Cardiac septum (tissue), 1 donor: ENCODE results near the gene STAG1. TPM values are rescaled to one million over a fixed set of nuclear protein-coding genes. Genes with fewer than 3 reads are reported as not detected.

Source experiments
- DNase-seq: peaks from one replicate; pipeline ENCODE4 v3.0.0-alpha.2; 2020; ENCODE audit warnings: low spot score
- intact Hi-C: fragments of 100-400 bp; cut with DNase I; formaldehyde crosslinking; loops from one replicate; pipeline ENCODE4 v1.14.0; 2022
- total RNA-seq: library from RNA; stranded (reverse); fragmentation: NEBNext Ultra II Directional; extraction: Animal tissue kit (Norgen Biotek cat#: 25700); gene quantifications from one replicate; pipeline ENCODE4 v1.2.1, GENCODE V29; 2021
- donor health status: DM: no; HTN: no; CAD: no.

STAG1 gene
- total RNA-seq, 1 donor from 2014 or later = 24.0 TPM

DNA sequence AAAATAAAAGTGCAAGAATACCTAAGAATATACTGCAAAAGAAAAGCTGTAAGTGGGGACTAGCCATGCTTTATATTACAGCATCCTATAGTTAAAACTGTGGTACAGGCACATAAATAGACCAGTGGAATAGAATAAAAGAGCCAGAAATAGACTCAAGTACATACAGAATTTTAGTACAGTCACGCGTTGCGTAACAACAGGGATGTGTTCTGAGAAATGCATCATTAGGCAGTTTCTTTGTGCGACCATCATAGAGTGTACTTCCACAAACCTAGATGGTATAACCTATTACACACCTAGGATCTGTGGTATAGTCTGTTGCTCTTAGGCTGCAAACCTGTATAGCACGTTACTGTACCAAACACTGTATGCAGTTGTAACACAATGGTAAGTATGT, 440.2 kb downstream of the STAG1 start:
- intact Hi-C loops = no loop called here
- DNase-seq = no peak

DNA sequence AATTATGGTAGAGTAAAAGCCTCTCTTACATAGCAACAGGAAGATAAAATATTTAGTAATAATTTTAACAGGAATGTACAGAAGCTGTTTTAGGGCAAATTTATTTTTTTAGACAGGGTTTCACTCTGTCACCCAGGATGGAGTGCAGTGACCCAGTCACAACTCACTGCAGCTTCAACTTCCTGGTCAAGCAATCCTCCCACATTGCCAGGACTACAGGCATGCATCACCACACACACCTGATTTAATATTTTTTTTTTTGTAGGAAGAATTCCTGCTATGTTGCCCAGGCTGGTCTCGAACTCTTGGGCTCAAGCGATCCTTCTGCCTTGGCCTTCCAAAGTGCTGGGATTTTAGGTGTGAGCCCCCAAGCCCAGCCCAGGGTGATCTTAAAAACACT, 440.9 kb downstream of the STAG1 start:
- intact Hi-C loops = no loop called here
- no peak for DNase-seq

DNA sequence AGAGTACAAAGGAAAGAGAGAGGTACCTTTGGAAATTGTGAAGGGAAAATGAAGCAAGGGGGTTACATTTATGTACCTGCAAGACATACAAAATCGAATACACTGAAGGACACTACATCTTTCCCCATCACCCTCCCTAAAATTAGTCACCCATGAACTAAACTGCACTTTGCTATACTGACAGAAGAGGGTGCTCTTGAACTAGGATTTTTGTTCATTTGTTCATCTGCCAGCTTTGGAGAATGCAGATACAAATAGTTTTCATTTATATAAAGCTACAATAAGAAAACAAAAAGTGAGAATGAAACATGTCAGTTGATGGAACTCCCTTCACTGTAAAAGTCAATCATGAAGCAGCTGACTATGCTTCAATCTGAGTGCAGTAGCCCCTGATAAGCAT, 446.3 kb downstream of the STAG1 start:
- DNase-seq = no peak
- intact Hi-C loops = no loop called here

DNA sequence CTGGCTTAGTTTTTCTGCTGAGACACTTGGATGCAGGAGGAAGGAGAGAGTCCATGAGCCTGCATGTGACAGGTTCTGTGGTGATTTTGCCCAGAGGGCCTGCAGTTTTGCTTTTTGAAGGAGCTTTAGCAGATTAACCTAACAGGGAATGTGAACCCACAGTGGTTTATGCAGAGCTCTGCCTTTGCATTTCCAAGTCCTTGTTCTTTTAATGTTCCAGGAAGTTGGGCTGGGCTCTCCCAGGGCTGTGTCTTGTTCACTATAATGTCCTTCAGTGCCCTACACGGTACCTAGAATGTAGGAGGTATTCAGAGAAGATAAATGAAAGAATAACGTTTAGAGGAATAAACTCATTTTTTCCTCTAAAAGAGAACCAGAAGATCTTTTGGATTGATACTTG, 451.7 kb downstream of the STAG1 start:
- intact Hi-C loops = no loop called here
- DNase-seq = no peak

DNA sequence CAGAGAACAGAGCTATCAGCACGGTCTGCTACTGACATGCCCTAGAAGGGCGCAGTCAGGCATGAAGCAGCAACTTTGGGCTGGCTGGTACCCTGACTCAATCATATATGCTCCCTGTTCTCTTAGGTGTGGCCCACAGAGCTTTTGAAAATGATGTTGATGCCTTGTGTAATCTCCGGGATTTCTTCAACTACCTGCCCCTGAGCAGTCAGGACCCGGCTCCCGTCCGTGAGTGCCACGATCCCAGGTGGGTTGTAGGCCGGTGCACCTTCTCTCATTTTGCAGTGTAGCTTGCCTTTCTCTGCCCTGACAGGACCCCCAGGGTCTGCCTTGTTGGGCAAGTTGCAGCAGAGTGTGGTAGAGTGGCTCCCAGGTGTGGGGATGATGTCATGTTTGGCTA, 454.4 kb downstream of the STAG1 start:
- DNase-seq = no peak
- intact Hi-C loops = no loop called here

DNA sequence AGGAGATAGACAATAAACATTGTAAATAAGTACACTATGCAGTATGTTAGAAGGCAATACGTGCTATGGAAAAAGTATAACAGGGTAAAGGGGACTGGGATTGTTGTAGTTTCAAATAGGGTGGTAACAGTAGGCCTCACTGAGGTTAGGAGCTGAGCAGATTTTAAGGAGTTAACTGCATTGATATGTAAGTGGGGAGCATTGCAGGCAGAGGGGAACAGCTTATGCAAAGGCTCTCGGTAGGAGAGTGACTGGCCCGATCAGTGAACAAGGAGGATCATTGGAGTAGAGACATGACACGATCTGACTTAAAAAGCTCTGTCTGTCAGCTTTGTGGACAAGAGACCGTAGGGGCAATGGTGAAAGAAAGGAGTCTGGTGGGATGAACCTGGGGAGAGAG, 455.2 kb downstream of the STAG1 start:
- intact Hi-C loops = no loop called here
- DNase-seq = no peak

DNA sequence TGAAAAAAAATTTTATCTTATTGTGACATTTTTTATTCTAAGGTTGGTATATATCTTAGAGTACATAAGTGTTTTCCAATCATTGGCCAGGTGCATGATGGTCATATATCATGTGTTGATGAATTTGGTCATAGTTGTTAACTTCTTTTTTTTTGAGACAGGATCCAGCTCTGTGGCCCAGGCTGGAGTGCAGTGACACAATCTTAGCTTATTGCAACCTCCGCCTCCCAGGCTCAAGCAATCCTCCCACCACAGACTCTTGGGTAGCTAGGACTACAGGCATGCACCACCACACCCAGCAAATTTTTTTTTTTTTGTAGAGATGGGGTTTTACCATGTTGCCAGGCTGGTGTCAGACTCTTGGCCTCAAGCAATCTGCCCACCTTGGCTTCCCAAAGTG, 458.0 kb downstream of the STAG1 start:
- intact Hi-C loops = no loop called here
- no peak for DNase-seq

DNA sequence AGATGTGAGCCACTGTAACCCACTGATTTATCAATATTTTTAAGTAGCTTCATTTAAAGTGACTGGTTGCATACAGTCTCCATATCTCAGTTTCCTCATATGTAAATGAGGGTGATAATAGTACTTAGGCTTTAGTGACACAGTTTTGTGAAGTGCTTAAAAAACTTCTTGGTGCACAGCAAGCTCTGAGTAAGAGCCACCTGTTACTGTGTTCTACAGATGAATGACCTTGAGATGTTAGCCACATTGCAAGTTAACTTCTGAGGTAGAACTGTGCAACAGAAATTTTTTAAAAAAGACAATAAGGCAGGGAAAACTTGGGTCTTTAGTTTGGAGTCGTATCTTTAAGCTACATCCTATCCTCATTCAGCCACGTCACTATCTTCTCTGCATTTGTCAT, 458.9 kb downstream of the STAG1 start:
- intact Hi-C loops = no loop called here
- no peak for DNase-seq

DNA sequence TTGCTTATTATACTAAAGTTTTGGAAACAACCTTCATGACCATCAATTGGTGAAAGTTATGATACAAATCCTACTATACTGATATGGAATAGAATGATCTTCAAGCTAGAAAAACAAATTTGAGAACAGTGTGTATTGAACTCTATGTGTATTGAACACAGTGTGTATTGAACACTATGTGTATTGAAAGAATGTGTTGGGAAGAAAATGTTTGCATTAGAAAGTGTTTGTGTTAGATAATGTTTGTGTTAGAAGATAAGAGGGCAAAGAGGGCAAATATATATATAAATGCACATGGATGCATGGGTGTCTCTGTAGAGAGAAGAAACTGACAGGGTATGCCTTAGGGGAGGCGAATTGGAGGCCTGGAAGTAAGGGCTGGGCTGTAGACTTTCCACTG, 459.7 kb downstream of the STAG1 start:
- intact Hi-C loops = no loop called here
- no peak for DNase-seq

DNA sequence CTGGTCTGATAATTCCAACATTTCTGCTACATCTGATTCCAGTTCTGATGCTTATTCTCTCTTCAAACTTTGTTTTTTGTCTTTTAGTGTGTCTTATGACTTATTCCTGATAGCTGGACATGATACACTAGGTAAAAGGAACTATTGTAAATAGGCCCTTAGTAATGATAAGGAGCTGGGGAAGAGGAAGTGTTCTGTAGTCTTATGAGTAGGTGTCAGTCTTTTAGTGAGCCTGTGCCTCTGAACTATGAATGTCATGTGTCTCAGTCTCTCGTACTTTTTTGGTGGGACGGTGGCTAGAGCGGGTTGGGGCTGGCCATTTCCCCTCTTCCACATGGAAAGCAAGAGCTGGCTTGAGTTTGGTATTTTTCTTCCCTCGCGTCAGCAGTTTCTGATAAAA, 460.9 kb downstream of the STAG1 start:
- DNase-seq = no peak
- intact Hi-C loops = no loop called here

Other genes starting within 250 kb of the STAG1 start
- gene SLC35G2, start 66.7 kb upstream of the STAG1 start, total RNA-seq = 4.7 TPM
- 22.1 TPM for gene NCK1, start 109.8 kb upstream of the STAG1 start, total RNA-seq
- 0.70 TPM for gene IL20RB, start 205.6 kb upstream of the STAG1 start, total RNA-seq